A549 treated with ZK216348 at 1 μM for 4 hours (cell line): ENCODE results near the gene CEP41. TPM values are rescaled to one million over a fixed set of nuclear protein-coding genes. Genes with fewer than 3 reads are reported as not detected.

ENCODE experiments used
- total RNA-seq: library from RNA; stranded (reverse); fragments of 200-300 nt; extraction: Qiagen RNA extraction; gene quantifications from 5 replicates; pipeline ENCODE4 v1.2.3, GENCODE V29; 2022; ENCODE audit warnings: low read depth

CEP41 gene, protein sequence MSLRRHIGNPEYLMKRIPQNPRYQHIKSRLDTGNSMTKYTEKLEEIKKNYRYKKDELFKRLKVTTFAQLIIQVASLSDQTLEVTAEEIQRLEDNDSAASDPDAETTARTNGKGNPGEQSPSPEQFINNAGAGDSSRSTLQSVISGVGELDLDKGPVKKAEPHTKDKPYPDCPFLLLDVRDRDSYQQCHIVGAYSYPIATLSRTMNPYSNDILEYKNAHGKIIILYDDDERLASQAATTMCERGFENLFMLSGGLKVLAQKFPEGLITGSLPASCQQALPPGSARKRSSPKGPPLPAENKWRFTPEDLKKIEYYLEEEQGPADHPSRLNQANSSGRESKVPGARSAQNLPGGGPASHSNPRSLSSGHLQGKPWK
- total RNA-seq: 12.3 to 15.3 TPM (median 13.6 TPM) in 5 replicates

GRCh38 chr7:130440527-130441365 is at the start of gene CEP41:
TSS of gene CEP41 (minus strand) at chr7:130441016. CDS start at chr7:130440966, 50 bp downstream.

GRCh38 chr7:130379921-130380860 is 60.6 kb downstream of the CEP41 start, which contains the start of gene CPA1:
TSS of gene CPA1 (plus strand) at chr7:130380494. CDS start at chr7:130380521, 27 bp downstream.

GRCh38 chr7:130344271-130344866 is 96.4 kb downstream of the CEP41 start, which contains the start of gene CPA5:
TSS of gene CPA5 (plus strand) at chr7:130344816. CDS start at chr7:130346486, 1,670 bp downstream.

Other genes with a start within 250 kb of the CEP41 start
- gene TMEM209, start 235.6 kb downstream of the CEP41 start, total RNA-seq: 11.0 to 17.8 TPM (median 15.4 TPM) in 5 replicates
- not detected in 5 replicates for gene SSMEM1, start 233.2 kb downstream of the CEP41 start, total RNA-seq
- 0.18 to 0.28 TPM in 2 of 5 replicates, not detected in the others for gene CPA2, start 174.2 kb downstream of the CEP41 start, total RNA-seq
- gene CPA4, start 147.9 kb downstream of the CEP41 start, total RNA-seq: 3.7 to 5.0 TPM (median 4.5 TPM) in 5 replicates
- gene CPA5, start 96.2 kb downstream of the CEP41 start, total RNA-seq: not detected in 5 replicates
- gene CPA1, start 60.5 kb downstream of the CEP41 start, total RNA-seq: not detected in 5 replicates
- gene MEST, start 51.1 kb upstream of the CEP41 start, total RNA-seq: 34.3 to 42.6 TPM (median 39.5 TPM) in 5 replicates
- 12.9 to 15.1 TPM (median 14.0 TPM) in 5 replicates for gene COPG2, start 227.7 kb upstream of the CEP41 start, total RNA-seq
- not detected in 5 replicates for gene TSGA13, start 245.5 kb upstream of the CEP41 start, total RNA-seq